HG02642 (cell line): Measurements from ENCODE around the gene MICAL3.

Experiments used
- ATAC-seq: cut with Tn5 transposase; IDR thresholded peaks from one replicate; pipeline ENCODE4 v1.9.1; 2021; ENCODE audit warnings: mild to moderate bottlenecking; ENCODE audit not compliant: unreplicated experiment, poor library complexity

The MICAL3 gene

GRCh38 chr22:17831501-17832251, 192.7 kb downstream of the MICAL3 start:
- ATAC-seq: no peak

GRCh38 chr22:17830043-17830961, 194.1 kb downstream of the MICAL3 start:
- no peak for ATAC-seq

- no peak for ATAC-seq
Observed at GRCh38 chr22:17829695-17830042, 194.7 kb downstream of the MICAL3 start.

GRCh38 chr22:17828502-17829080, 195.8 kb downstream of the MICAL3 start:
- no peak for ATAC-seq

- ATAC-seq: no peak
Observed at GRCh38 chr22:17827466-17827865, 196.9 kb downstream of the MICAL3 start.

- no peak for ATAC-seq
Observed at GRCh38 chr22:17825876-17826550, 198.3 kb downstream of the MICAL3 start.

GRCh38 chr22:17824457-17824856, 199.9 kb downstream of the MICAL3 start:
- no peak for ATAC-seq

- no peak for ATAC-seq
Observed at GRCh38 chr22:17823964-17824363, 200.4 kb downstream of the MICAL3 start.

- ATAC-seq: no peak
Observed at GRCh38 chr22:17823226-17823625, 201.1 kb downstream of the MICAL3 start.

- ATAC-seq: no peak
Observed at GRCh38 chr22:17822087-17822486, 202.3 kb downstream of the MICAL3 start.

- no peak for ATAC-seq
Observed at GRCh38 chr22:17820879-17821439, 203.4 kb downstream of the MICAL3 start.

- no peak for ATAC-seq
Observed at GRCh38 chr22:17818649-17819048, 205.7 kb downstream of the MICAL3 start.

GRCh38 chr22:17818180-17818579, 206.2 kb downstream of the MICAL3 start:
- no peak for ATAC-seq

GRCh38 chr22:17817511-17818065, 206.8 kb downstream of the MICAL3 start:
- ATAC-seq: no peak

GRCh38 chr22:17817079-17817478, 207.3 kb downstream of the MICAL3 start:
- ATAC-seq: no peak

- ATAC-seq: no peak
Observed at GRCh38 chr22:17816649-17817048, 207.7 kb downstream of the MICAL3 start.

- ATAC-seq: no peak
Observed at GRCh38 chr22:17815703-17816254, 208.6 kb downstream of the MICAL3 start.

- ATAC-seq: no peak
Observed at GRCh38 chr22:17814830-17815229, 209.5 kb downstream of the MICAL3 start.

GRCh38 chr22:17814084-17814483, 210.3 kb downstream of the MICAL3 start:
- ATAC-seq: no peak

GRCh38 chr22:17811119-17811518, 213.2 kb downstream of the MICAL3 start:
- ATAC-seq: no peak
